WTC11 (cell line): ENCODE data around the gene PARP14. TPM values are rescaled to one million over a fixed set of nuclear protein-coding genes. Genes with fewer than 3 reads are reported as not detected.

Source experiments
- ATAC-seq: fragments of 200-7000 bp; cut with Tn5 transposase; 2 replicates; pipeline ENCODE4 v1.10.0; 2021; ENCODE audit warnings: mild to moderate bottlenecking, moderate library complexity
- CTCF ChIA-PET: fragments of 300-600 bp; sonication (Branson Sonifier 250); formaldehyde crosslinking; loops from one replicate; lab custom pipeline; 2021; ENCODE audit warnings: antibody characterized with exemption; lab: Charles Lee
- POLR2A ChIA-PET: fragments of 350-600 bp; sonication (Branson Sonifier 250); formaldehyde crosslinking; loops from one replicate; lab custom pipeline; 2021; ENCODE audit warnings: antibody characterized with exemption; lab: Charles Lee
- DNase-seq: peaks from one replicate; pipeline ENCODE4 v3.0.0; 2021; ENCODE audit warnings: low spot score
- H3K27ac Mint-ChIP-seq: 2 replicates; pipeline ENCODE4 v1.8.0; 2021; ENCODE audit warnings: mixed read lengths
- H3K27me3 Mint-ChIP-seq: 2 replicates; pipeline ENCODE4 v1.8.0; 2021; ENCODE audit warnings: low read depth, mild to moderate bottlenecking, moderate library complexity, mixed read lengths
- H3K36me3 Mint-ChIP-seq: 2 replicates; pipeline ENCODE4 v1.8.0; 2021; ENCODE audit warnings: mixed read lengths
- H3K4me1 Mint-ChIP-seq: 2 replicates; pipeline ENCODE4 v1.8.0; 2022; ENCODE audit warnings: mixed read lengths
- H3K4me3 Mint-ChIP-seq: 2 replicates; pipeline ENCODE4 v1.8.0; 2021; ENCODE audit warnings: mild to moderate bottlenecking, moderate library complexity, mixed read lengths
- H3K9me3 Mint-ChIP-seq: 2 replicates; pipeline ENCODE4 v1.8.0; 2021; ENCODE audit warnings: mixed read lengths
- CREM ChIP-seq: sonication (generic); formaldehyde crosslinking; IDR thresholded peaks from 2 replicates; pipeline ENCODE4 v1.8.1; 2022; ENCODE audit warnings: mild to moderate bottlenecking, missing genetic modification reagents, moderate library complexity
- ETV6 ChIP-seq: sonication (generic); formaldehyde crosslinking; IDR thresholded peaks from 2 replicates; pipeline ENCODE4 v1.8.1; 2022; ENCODE audit warnings: mild to moderate bottlenecking, missing genetic modification reagents
- FOXP1 ChIP-seq: sonication (generic); formaldehyde crosslinking; IDR thresholded peaks from 2 replicates; pipeline ENCODE4 v1.8.0; 2022; ENCODE audit warnings: missing genetic modification reagents, mild to moderate bottlenecking, moderate library complexity, borderline replicate concordance
- GTF2I ChIP-seq: fragments of 250-450 bp; sonication (Bioruptor Pico); conservative IDR thresholded peaks from 2 replicates; pipeline ENCODE4 v1.4.0; 2021; ENCODE audit warnings: mild to moderate bottlenecking
- JAZF1 ChIP-seq: fragments of 250-450 bp; sonication (Bioruptor Pico); IDR thresholded peaks from 2 replicates; pipeline ENCODE4 v1.9.0; 2021; ENCODE audit warnings: moderate library complexity, mild to moderate bottlenecking, inconsistent platforms
- JUN ChIP-seq: sonication (generic); formaldehyde crosslinking; IDR thresholded peaks from 2 replicates; pipeline ENCODE4 v1.8.0; 2023; ENCODE audit warnings: mild to moderate bottlenecking, missing genetic modification reagents
- MAX ChIP-seq: sonication (generic); formaldehyde crosslinking; IDR thresholded peaks from 2 replicates; pipeline ENCODE4 v1.8.0; 2022; ENCODE audit warnings: mild to moderate bottlenecking, missing genetic modification reagents
- NFE2L1 ChIP-seq: sonication (generic); formaldehyde crosslinking; IDR thresholded peaks from 2 replicates; pipeline ENCODE4 v1.8.1; 2023; ENCODE audit warnings: missing genetic modification reagents
- NR3C1 ChIP-seq: sonication (generic); formaldehyde crosslinking; conservative IDR thresholded peaks from 2 replicates; pipeline ENCODE4 v1.8.1; 2023; ENCODE audit warnings: low read depth, mild to moderate bottlenecking, missing genetic modification reagents
- SOX15 ChIP-seq: fragments of 250-450 bp; sonication (Bioruptor Pico); IDR thresholded peaks from 2 replicates; pipeline ENCODE4 v1.9.0; 2021; ENCODE audit warnings: mild to moderate bottlenecking
- STAT6 ChIP-seq: sonication (generic); formaldehyde crosslinking; conservative IDR thresholded peaks from 2 replicates; pipeline ENCODE4 v1.8.1; 2023; ENCODE audit warnings: mild to moderate bottlenecking, low read depth, missing genetic modification reagents, moderate library complexity
- TCF7 ChIP-seq: sonication (generic); formaldehyde crosslinking; IDR thresholded peaks from 2 replicates; pipeline ENCODE4 v1.8.0; 2022; ENCODE audit warnings: mild to moderate bottlenecking, low read depth, missing genetic modification reagents, moderate library complexity
- USF1 ChIP-seq: sonication (generic); formaldehyde crosslinking; IDR thresholded peaks from 2 replicates; pipeline ENCODE4 v1.8.0; 2022; ENCODE audit warnings: mild to moderate bottlenecking, missing genetic modification reagents
- USF2 ChIP-seq: sonication (generic); formaldehyde crosslinking; IDR thresholded peaks from 2 replicates; pipeline ENCODE4 v1.8.1; 2023; ENCODE audit warnings: mild to moderate bottlenecking, missing genetic modification reagents, moderate library complexity
- ZBTB21 ChIP-seq: sonication (generic); formaldehyde crosslinking; IDR thresholded peaks from 2 replicates; pipeline ENCODE4 v1.8.1; 2023; ENCODE audit warnings: mild to moderate bottlenecking, missing genetic modification reagents, borderline replicate concordance
- ZBTB43 ChIP-seq: sonication (generic); formaldehyde crosslinking; IDR thresholded peaks from 2 replicates; pipeline ENCODE4 v1.8.1; 2023; ENCODE audit warnings: mild to moderate bottlenecking, missing genetic modification reagents
- ZNF219 ChIP-seq: sonication (generic); formaldehyde crosslinking; IDR thresholded peaks from 2 replicates; pipeline ENCODE4 v1.8.0; 2023; ENCODE audit warnings: missing genetic modification reagents, mild to moderate bottlenecking, borderline replicate concordance
- ZNF232 ChIP-seq: sonication (generic); formaldehyde crosslinking; IDR thresholded peaks from 2 replicates; pipeline ENCODE4 v1.8.0; 2022; ENCODE audit warnings: mild to moderate bottlenecking, missing genetic modification reagents
- ZNF512 ChIP-seq: sonication (generic); formaldehyde crosslinking; IDR thresholded peaks from 2 replicates; pipeline ENCODE4 v1.8.1; 2022; ENCODE audit warnings: missing genetic modification reagents, borderline replicate concordance
- ZNF671 ChIP-seq: fragments of 250-450 bp; sonication (Bioruptor Pico); IDR thresholded peaks from 2 replicates; pipeline ENCODE4 v1.8.0; 2021; ENCODE audit warnings: mild to moderate bottlenecking
- total RNA-seq: library from RNA; stranded (reverse); gene quantifications from 3 replicates; pipeline ENCODE4 v1.2.3, GENCODE V29; 2021
- TF ChIP-seq, protein P1 (sequence below): sonication (generic); formaldehyde crosslinking; IDR thresholded peaks from 2 replicates; pipeline ENCODE4 v1.8.1; 2023; ENCODE audit warnings: mild to moderate bottlenecking, missing genetic modification reagents, moderate library complexity

PARP14 gene
- total RNA-seq, 1 experiment from 2014 or later = 15.9 TPM

DNA sequence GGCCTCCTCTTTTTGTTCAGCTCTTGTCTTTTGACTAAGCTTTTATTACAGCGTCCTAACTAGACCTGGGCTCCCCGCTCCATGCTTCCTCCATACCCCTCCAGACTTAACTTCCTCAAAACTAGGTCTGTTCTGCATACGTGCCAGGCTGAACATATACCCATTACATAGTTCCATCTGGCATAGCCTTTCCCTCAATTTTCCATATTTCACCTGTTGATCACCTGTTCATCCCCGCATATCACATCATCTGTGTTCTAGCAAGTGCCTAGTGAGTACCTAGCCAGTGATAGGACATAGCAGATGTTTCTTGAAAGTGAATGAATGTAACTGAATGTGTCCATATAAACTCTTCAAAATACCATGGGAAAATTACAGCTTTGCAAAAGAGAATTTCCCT, 36.0 kb downstream of the PARP14 start (continued):
- TF ChIP-seq ZBTB43 (no peak), GTF2I (CRISPR knock-in tag) (no peak), FOXP1 (CRISPR knock-in tag) (no peak), ETV6 (CRISPR knock-in tag) (no peak), ZNF232 (CRISPR knock-in tag) (no peak), STAT6 (CRISPR knock-in tag) (no peak), CREM (no peak)
- TF ChIP-seq, all 79 proteins: peak for 0

- POLR2A ChIA-PET = no interaction called here
- no peaks in the 10 kb centered on the region for H3K4me1 Mint-ChIP-seq
- TF ChIP-seq USF1 (CRISPR knock-in tag) (no peak), ZNF219 (CRISPR knock-in tag) (no peak), USF2 (CRISPR knock-in tag) (no peak), ZNF512 (CRISPR knock-in tag) (no peak), ZBTB43 (no peak), JUN (CRISPR knock-in tag) (no peak), NR3C1 (CRISPR knock-in tag) (no peak), MAX (CRISPR knock-in tag) (no peak), NFE2L1 (CRISPR knock-in tag) (no peak), TCF7 (no peak), ZNF232 (CRISPR knock-in tag) (no peak), ZBTB21 (CRISPR knock-in tag) (no peak), SOX15 (CRISPR knock-in tag) (no peak), ZNF671 (CRISPR knock-in tag) (no peak), JAZF1 (CRISPR knock-in tag) (no peak)
- TF ChIP-seq, protein P1, sequence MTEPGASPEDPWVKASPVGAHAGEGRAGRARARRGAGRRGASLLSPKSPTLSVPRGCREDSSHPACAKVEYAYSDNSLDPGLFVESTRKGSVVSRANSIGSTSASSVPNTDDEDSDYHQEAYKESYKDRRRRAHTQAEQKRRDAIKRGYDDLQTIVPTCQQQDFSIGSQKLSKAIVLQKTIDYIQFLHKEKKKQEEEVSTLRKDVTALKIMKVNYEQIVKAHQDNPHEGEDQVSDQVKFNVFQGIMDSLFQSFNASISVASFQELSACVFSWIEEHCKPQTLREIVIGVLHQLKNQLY (CRISPR knock-in tag) = no peak
- H3K9me3 Mint-ChIP-seq = peaks cover 11% of the 10 kb centered on the region
- H3K27ac Mint-ChIP-seq = no peak overlapping the region
- ATAC-seq (no peak), DNase-seq (no peak)
- no peaks in the 10 kb centered on the region for H3K27me3 Mint-ChIP-seq
- H3K4me3 Mint-ChIP-seq = no peak overlapping the region
- peaks cover 17% of the 10 kb centered on the region for H3K36me3 Mint-ChIP-seq
- CTCF ChIA-PET = no interaction called here
These were observed 38.8 kb downstream of the PARP14 start for GRCh38 chr3:122719273-122719921.
